Placental pericyte (primary cell): Measurements from ENCODE around the gene ATP8A2. TPM values are rescaled to one million over a fixed set of nuclear protein-coding genes. Genes with fewer than 3 reads are reported as not detected.

Experiments
- small RNA-seq: library from RNA; depleted of rRNA; stranded (forward); fragments of <200 nt; gene quantifications from one replicate; pipeline ENCODE3, GENCODE V24; 2012; ENCODE audit warnings: low replicate concordance
- total RNA-seq: library from RNA; depleted of rRNA; stranded (reverse); fragments of >200 nt; gene quantifications from 2 replicates; pipeline ENCODE4 v1.2.3, GENCODE V29; 2012

The ATP8A2 gene
- total RNA-seq, result under 0.01 and 0.14 TPM in 2 replicates

GRCh38 chr13:25371875-25372283 is at the start of gene ATP8A2:
ATP8A2 (plus strand) TSS chr13:25371974; CDS start chr13:25372213, 239 bp downstream.

GRCh38 chr13:26051657-26052311 is 680.0 kb downstream of the ATP8A2 start, which contains the start of gene SHISA2:
SHISA2 (minus strand) TSS chr13:26052016; CDS start chr13:26050975, 1,041 bp downstream.

Small RNA genes within 50 kb of the gene (small RNA-seq; reads per million reads assigned to genes)
- gene RN7SL741P (not detected), gene RNU6-78P (not detected), gene RNY1P3 (not detected)

Other genes starting within 250 kb of the ATP8A2 start
- not detected in 2 replicates for gene AMER2, start 199.7 kb upstream of the ATP8A2 start, total RNA-seq
- 19.7 and 51.8 TPM in 2 replicates for gene MTMR6, start 84.5 kb upstream of the ATP8A2 start, total RNA-seq
- gene NUP58, start 70.3 kb upstream of the ATP8A2 start, total RNA-seq, result 40.7 and 95.5 TPM in 2 replicates